Heart left ventricle (tissue), 13 donors: ENCODE results near the gene NSMCE1.

Source experiments
- CTCF ChIP-seq, 12 donors: fragments of 200-600 bp; sonication (generic) in 4 of 12; IDR thresholded peaks; one replicate each; pipeline versions ENCODE4 v1.5.0 to v1.8.0; 2018 to 2022; ENCODE audit warnings: antibody characterized with exemption in 12 of 12, mild to moderate bottlenecking in 5 of 12
- POLR2A ChIP-seq, 2 donors: fragments of 450-650 bp; IDR thresholded peaks; one replicate each; pipeline ENCODE4 v1.6.1; 2017; ENCODE audit warnings: antibody characterized with exemption in 2 of 2, mild to moderate bottlenecking in 2 of 2, moderate library complexity in 2 of 2
- donor health status: ischemic (EF 13 %, LVEDD 7.1; RV severe dilation, severe dysfunction).
- donor health status: DM: no; HTN: yes; CAD: no.
- donor health status: DM: no; HTN: no; CAD: no.
- donor health status: ischemic (EF 25% LVEDD 6.9; RV normal size, moderate dysfunction).
- donor health status: ischemic (EF 25% LVEDD 5.7; RV mildly dilated, moderate dysfunction).
- donor health status: ischemic (EF 35%, LVEDD 5.7; RV mildly dilated, moderate dysfunction).
- donor health status: nonischemic (EF 11% LVEDD 7.7; RV severe dilation, severe dysfunction).
- donor health status: DM: yes; HTN: yes; CAD: no.
- donor health status: PGD.
- donor health status: ischemic (EF 29% LVEDD 5.4; RV normal size, mild dysfunction).
- donor health status: nonischemic (EF 23%, LVEDD 6.1; RV moderate dilation, normal function).

- TF ChIP-seq CTCF (IDR thresholded peaks at IDR 0.05) = no peak
- TF ChIP-seq POLR2A (IDR thresholded peaks at IDR 0.05) = no peak
Measured at GRCh38 chr16:27215660-27216059, 52.9 kb downstream of the NSMCE1 start.
